ENCODE results near the gene SUCNR1.
A peak's percentile ranks its signal among the peaks of the same experiment; 100 is the strongest.
"Not testable (repeated sequence)": the region's sequence is repeated elsewhere in the genome, so short reads cannot be mapped to it uniquely, and the experiment has no call there.

SUCNR1 gene, protein sequence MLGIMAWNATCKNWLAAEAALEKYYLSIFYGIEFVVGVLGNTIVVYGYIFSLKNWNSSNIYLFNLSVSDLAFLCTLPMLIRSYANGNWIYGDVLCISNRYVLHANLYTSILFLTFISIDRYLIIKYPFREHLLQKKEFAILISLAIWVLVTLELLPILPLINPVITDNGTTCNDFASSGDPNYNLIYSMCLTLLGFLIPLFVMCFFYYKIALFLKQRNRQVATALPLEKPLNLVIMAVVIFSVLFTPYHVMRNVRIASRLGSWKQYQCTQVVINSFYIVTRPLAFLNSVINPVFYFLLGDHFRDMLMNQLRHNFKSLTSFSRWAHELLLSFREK

DNA sequence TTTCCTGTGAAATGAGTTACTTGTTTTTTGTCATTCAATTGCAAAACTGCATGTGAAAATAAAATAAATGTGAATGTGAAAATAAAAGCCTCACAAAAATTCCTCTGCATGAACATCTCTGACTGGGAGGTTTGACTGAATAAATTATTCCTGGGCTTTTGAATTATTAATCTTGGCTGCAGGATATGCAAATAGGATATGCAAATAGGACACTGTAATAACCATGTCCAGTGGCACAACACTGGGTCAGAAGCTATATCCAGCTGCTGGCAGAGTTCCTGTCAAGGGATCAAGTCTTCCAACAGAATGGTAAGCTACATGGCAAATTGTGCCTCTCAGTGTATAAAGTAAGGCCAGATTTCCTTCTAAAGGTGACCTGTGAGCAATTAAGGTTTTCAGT, at the start of gene SUCNR1:
Gene SUCNR1 (plus strand): TSS at position 246 of the 400 bp plus-strand sequence. CDS start 6,250 bp downstream, outside the sequence.
- FAIRE-seq: no peak

DNA sequence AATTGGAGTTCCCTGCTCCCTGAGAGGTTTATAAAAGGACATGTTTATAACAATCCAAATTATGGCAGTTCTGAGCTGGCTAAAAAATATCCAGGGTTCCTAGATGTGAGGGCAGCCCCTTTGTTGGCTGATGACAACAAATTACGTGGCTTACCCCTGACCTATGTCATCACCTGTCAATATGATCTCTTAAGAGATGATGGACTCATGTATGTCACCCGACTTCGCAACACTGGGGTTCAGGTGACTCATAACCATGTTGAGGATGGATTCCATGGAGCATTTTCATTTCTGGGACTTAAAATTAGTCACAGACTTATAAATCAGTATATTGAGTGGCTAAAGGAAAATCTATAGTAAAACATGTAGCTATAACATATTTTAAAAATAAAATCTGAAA, 45.6 kb upstream of the SUCNR1 start:
- no peak for FAIRE-seq

DNA sequence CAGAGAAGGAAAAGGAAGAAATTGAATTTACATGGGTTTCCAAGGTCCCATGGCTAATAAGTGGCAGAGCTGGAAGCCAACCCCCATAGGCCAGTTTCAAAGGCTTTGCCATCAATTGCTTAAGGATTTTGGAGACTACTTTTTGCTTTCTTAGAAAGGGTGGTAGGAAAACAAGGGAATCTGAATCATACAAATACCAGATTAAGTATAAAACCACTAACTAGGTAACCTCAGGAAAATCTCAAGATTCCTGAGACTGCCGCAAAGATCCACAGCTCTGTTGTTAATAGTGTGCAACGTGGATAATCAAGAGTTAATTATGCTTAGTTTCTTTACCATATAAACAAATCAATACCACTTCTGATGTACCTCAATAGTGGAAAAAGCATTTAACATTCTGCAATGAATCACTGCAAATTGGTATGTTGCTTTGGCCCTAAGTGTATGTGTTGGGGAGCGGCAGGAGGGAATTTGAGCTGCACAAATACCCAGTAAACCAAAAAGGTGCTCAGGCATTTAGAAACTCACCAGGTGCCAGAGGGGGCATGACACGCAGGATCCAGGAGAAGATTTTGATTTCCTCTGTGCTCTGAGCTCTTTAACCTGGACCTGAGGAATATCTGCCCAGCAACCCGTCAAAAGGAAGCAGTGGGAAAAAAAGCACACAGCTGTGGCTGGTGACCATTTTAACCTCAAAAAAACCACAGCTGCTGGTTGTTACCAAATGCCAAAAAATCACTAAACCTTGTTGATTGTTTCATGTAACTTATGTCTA, 37.5 kb upstream of the SUCNR1 start:
- FAIRE-seq: no peak

DNA sequence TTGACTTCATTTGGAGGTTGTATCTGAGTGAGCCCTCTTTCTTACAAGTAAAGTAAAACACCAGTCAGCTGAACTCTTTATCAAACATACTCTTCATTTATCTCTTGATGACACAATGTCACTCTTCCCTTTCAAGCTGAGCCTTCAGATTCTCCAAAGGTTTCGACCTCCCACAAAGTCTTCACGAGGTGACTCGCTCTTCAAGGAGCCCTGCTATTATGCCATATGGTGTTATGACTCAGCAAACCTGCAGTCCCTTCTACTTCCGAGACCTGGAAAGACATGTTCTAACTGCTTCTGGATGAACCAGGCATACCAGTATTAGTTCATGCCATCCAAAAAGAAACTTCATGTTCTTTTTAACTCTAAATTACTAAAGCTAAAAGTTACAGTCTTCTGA, 36.4 kb upstream of the SUCNR1 start:
- no peak for FAIRE-seq

DNA sequence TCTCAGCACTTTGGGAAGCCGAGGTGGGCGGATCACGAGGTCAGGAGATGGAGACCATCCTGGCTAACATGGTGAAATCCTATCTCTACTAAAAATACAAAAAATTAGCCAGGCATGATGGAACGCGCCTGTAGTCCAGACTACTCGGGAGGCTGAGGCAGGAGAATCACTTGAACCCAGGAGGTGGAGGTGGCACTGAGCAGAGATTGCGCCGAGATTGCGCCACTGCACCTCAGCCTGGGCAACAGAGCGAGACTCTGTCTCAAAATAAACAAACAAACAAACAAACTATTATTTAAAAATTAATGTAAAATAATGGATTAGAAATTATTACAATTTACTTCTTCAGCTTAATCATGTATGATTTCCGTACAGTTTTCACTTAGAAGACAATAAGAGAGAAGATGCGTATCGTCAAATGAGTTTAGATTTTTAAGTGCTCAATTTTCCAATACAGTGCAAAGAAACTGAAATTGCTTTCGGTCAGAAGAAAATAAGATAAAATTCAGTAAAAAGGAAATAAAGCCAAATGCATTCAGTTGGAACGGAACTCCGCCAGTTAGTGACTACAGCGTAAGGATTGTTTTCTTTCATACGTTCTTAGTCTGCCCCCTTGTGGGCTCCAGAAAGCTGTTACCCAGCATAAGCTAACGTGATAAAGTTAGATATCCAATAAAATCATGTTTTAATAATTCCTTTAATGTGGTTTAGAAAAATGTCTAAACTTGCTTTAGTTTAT, 34.7 kb upstream of the SUCNR1 start:
- FAIRE-seq: peak; percentile 94

DNA sequence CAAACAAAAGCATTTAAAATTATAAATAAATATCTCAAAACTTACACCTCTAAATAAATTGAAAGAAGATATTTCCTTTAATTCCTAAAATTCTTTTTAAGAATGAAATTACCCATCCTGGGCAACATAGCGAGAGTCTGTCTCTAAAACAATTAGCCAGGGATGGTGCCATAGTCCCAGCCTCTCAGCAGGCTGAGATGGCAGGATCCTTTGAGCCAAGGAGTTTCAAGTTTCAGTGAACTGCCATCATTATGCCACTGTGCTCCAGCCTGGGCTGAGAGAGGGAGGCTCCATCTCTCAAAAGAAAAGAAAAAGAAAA, 34.2 kb upstream of the SUCNR1 start:
- no peak for FAIRE-seq

DNA sequence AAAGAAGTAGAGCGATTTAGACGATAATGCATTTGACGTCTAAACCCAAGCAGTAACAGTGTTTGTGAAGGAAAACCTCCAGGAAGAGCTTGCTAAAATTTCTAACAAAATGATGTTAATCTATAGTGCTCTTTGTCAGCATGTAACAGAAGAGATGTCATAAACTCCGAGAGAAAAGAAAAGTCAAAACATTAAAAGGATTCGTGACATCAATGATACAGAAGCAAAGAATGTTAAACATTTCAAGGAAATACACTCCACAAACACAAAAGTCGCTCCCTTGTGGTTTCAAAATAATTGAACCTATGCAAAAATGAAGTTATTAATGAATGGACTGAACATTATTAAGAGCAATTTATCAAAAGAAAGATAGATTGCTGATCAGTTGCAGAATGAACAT, 31.6 kb upstream of the SUCNR1 start:
- FAIRE-seq: no peak

DNA sequence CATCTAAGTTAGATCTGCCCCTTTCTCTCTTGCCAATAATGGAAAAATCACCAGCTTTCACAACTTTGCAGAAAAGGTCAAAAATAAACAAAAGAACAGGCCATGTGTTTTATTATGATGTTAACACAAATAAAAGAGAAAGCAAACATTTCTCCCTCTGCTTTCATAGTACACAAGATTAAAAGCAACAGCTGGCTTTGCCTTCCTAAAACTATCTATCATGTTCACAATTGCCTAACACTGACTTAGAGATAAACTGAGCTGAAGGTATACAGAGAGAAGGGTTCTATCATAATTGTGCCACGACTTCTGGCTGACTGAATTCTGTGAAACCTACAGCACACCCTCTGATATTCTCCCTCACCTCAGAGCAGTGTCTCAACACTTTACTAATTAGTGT, 30.2 kb upstream of the SUCNR1 start:
- FAIRE-seq: peak; percentile 89

DNA sequence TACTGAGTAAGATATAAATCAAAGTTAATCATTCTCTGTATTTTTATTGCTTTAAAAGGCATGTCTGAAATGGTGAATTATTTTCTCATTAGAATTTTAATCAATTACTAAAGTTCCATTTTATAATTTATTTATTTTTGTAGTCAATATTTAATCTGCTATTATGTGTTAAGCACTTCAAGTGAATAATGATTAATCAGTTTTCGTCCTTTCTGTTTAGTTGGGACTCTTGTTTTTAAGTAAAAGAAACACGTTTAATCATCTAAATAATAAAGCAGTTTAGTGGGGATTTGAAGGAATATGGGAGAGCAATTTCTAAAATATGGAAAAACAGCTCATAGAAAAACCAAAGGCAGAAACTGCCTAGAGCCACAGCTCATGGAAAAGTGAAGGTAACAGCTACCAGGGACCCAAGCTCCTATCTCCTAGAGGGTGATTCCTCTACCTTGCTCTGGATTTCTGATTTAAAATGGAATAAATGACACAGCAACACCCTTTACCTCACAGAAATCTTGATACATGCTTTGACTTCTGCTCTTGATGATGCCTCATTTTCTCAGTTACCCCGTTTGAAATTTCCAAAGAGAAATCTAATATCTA, 28.0 kb upstream of the SUCNR1 start:
- FAIRE-seq: no peak

DNA sequence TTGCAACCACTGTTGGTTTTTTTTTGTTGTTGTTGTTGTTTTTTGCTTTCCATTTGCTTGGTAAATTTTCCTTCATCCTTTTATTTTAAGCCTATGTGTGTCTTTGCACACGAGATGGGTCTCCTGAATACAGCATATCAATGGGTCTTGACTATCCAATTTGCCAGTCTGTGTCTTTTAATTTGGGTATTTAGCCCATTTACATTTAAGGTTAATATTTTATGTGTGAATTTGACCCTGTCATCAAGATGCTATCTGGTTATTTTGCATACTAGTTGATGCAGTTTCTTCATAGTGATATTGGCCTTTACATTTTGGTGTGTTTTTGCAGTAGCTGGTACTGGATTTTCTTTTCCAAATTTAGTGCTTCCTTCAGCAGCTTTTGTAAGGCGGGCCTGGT, 23.4 kb upstream of the SUCNR1 start:
- FAIRE-seq: not testable (repeated sequence)

DNA sequence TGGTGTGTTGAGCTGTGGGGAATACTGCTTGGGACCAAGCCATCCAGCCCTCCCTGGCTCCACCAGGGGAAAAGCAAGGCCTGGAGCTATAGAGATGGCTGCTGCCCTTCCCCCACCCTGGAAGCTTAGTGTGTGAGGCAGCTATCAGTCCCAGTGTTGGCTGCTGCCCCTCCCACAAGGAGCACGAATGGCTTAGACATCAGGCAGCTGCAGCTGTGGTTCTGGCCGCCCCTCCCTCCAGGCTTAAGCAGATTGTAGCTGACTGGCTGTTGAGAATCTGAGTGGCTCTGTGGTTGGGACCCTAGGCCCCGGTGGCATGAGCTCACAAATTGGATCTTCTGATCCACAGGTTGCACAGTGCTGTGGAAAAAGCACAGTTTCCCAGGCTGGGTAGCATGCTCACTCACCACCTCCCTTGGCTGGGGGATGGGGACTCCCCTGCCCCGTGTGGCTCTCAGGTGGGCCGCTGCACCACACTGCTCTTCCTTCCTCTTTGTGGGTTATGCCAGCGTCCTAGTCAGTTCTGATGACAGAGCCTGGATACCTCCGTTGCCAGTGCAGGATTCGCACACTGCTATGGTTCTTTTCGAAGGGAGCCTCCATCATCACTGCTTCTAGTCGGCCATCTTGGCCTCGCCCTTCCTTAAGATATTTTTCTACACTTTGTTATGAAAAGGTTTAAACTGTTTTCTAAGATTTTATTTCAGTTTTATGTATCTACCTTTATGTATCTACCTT, 21.2 kb upstream of the SUCNR1 start:
- FAIRE-seq: no peak

DNA sequence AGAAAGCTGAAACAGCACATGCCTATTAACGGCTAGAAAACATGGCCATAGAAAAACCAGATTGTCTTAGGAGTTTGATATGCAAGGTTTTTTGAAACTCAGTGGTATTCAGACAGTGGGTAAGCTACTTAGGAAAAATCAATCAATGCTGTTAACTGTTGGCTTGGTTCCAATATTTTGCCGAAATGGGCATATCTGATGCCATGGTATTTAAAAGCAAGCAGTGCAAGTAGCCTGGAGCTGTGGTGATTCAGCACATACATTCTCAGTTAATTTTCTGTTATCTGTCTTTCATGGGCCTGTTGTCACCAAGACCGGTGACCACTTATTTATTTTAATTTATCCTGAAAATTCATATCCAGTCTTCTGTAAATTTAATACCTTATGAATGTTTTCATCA, 17.3 kb upstream of the SUCNR1 start:
- FAIRE-seq: no peak

DNA sequence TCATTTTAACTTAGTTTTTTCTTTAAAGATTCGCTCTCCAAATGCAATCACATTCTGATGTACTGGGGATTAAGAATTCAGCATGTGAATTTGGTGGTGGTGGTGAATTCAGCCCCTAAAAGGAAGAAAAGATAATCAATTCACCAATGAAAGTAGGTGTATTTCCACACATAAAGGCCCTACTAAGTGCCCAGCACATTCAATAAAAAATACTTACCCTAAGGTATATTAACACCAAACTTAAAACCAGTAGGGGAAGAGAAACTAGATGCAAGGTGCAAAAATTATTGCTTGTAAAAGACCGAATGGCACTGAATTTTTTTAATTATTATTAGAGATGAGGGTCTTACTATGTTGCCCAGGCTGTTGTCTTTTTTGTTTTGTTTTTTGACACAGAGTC, 16.8 kb upstream of the SUCNR1 start:
- no peak for FAIRE-seq

DNA sequence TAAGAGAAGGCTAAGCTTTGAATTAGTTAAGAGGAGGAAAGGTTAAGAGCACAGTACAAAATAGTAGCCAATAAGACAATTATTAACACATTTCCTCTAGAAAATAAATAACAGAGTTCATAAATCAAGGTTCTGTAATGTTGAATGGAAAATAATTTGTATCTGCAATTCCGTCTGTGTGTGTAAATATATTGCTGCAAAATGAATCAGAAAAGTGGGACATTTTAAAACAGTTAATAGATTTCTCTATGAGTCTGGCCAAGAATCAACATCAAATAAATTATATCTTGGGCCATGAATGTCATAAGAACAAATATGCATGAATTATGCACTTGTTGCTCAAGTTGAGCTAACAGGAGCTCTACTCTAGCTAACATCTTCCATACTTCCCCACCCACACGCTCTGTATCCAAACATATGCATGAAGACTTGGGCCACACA, 14.2 kb upstream of the SUCNR1 start:
- FAIRE-seq: peak; percentile 43

DNA sequence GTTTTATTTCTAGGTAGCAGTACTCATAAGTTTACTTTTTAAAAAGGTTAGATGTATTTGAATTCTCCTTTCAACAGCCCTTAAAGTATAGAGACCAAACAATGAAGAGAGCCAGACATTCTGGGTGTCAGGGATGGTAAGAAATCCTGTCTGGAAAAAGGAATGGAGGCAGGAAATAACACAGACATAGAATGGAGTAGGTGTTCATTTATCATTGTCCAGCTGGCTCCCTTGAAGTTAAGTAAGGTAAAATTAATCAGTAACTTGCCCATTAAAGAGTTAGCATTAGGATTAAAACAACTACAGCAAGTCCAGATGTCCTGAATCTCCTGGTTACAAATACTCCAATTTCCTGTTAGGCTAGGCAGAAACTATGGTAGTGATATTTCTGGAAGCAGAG, 13.5 kb upstream of the SUCNR1 start:
- FAIRE-seq: peak; percentile 90

DNA sequence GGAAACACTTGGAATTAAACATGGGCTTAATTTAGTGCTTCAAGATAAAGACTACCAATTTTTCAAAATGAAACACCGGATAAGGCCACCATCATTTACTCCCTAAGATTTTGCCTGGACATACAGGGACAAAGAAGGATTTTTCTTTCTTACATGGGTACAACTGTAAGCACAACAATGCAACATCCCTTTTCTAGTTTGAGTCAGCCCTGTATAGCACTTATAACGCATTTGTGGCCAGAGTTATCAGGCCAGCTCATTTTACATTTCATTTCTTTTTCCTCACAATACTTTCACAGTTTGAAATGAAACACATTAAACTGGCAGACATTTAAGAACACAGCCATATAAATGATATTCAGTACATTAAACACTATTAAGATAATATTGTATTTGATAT, 9.8 kb upstream of the SUCNR1 start:
- no peak for FAIRE-seq

DNA sequence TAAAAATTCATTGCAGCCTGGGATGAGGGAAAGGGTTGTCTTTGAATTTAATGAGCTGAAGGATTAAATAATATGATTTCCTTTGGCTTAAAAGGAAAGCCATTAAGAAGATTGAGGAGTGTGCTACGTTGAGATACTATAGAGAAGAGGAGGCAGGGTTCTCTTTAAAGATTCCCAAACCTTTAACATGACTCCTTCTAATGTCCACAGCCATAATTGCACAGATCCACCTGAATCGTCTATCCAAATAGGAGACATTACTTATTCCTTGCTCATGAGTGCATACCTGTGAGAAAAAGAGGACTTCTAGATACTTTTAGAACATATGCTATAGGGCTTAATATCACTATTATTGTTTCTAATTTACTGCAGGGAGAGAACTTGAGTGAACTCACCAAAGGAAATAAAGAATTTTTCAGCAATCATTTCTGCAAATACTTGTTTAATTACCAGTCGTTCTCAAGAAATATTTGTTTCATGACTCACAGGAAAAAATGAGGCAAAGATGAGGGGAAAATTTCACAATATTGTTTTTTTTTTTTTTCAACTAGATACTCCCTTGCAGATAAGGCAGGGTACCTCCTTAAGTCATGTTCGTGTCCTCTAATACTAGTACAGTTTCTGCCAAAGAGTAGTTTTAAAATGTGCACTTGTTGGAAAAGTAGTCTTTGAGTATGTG, 8.9 kb upstream of the SUCNR1 start:
- FAIRE-seq: no peak

DNA sequence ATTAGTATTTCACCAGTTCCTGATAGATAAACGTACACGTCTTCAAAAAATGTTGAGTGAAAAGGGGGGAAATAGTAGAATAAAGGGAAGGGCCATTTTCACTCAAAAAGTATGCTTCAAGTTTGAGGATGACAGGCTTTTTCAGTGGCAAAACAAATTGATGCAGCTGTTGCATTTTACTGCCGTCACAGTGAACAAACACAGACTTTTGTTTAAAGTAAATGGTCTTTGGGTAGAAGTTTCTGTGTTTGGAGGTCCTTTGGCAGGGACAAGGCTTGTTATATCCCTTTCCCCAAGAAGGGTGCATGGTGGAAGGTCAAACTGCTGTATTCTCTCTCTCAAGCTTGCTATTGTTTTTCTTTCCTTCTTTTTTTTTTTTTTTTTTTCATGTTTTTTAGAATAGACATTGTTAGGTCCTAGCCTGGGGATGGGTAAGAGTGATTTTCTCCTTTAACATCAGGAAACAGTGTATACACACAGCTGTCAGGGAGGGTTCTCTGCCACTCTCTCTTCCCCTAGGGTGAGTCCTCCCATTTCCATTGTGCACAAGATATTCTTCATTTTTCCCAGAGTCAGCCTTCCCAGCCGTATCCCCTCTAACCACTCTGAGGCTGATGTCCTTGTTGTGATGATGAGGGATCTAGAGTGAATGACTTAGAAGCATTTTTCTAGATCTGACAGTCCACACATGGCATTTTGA, 6.6 kb upstream of the SUCNR1 start:
- no peak for FAIRE-seq

DNA sequence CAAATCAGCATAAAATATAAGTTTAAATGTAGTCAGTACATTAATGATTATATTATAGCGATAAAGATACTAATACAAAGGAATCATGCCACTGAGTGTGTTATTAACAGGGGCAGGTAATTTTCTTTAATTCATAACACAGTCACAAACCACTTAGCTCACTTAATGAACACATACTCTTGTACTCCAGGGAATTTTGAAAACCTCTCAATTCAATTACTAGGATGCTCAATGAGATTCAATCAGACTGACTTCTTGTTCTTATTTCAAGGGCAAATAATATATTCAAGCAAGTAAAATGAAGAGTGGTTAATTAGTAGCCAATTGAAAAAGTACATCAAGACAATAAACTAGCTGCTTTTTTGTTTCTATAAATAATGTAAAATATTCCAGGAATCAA, 5.8 kb upstream of the SUCNR1 start:
- no peak for FAIRE-seq

DNA sequence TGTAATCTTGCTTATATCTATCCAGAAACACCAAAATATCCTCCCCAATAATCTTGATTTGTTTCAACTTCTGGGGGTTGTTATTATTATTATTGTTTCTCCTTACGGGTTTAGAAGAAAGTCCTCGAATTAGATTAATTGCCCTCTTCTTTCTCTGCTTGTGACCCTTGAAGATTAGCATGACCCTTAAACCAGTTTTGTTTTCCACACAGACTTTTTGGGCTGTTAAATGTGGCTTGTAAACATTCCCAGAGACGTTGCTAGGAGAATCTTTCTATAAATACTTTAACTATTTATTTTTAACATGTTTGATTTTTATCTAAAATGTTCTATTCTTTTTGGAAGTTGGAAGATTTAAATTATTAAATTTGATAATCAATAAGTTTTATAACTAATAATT, 4.3 kb upstream of the SUCNR1 start:
- peak; percentile 72 for FAIRE-seq
